Measurements from ENCODE around the gene AREG.

AREG gene

DNA sequence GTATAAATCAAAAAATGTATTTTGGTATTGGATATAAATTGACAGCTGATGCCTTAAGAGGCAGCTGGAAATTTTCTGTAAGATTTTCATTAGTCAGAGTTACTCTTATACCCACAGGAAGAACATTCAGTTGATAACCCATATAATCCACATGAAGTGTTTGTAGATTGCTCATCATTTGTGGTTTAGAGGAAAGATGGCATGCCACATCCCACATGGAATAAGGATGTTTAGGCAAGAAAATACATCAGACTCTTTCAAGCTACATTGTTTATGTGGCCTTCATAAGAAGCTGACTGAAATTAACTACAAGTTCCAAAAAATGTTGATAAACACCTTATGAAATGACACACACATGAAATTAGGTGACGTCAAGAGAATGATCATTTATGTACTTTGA is 56.6 kb downstream of the AREG start:
- H3K4me3 ChIP-seq (ENCODE audit: low read depth, low read length): no peak overlapping the region

- no peak overlapping the region for H3K4me3 ChIP-seq (ENCODE audit: low read depth, low read length)
These were observed 58.6 kb downstream of the AREG start for GRCh38 chr4:74503580-74503979.

DNA sequence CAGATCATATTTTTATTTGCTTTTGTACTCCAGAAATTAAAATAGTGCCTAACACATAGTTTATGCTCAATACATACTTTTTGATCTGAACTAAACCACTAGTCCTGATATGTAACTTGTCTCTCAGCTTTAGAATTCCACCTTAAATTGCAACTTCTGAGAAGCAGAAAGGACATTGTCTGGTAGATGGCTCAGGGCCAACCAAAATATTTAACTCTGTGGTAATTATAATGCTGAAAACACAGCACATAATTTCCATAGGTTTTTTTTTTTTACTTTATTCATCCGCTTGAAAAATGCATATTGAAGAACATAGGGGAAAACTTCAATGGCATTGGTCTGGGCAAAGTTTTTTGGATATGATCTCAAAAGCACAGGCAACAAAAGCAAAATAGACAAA is 59.3 kb downstream of the AREG start:
- no peak overlapping the region for H3K4me3 ChIP-seq (ENCODE audit: low read depth, low read length)
